H1 (cell line): ENCODE results near the gene TMEM14C.

ENCODE experiments used
- ASH2L ChIP-seq: fragments of 200-600, 300-600 bp; sonication (generic); IDR thresholded peaks from one replicate; pipeline ENCODE4 v1.7.1; 2017; ENCODE audit warnings: low read length
- ATF2 ChIP-seq: IDR thresholded peaks from 2 replicates; pipeline ENCODE4 v1.6.1; 2012; ENCODE audit warnings: low read length, inconsistent platforms
- BACH1 ChIP-seq: IDR thresholded peaks from 2 replicates; pipeline ENCODE4 v1.6.1; 2012; ENCODE audit warnings: low read length, improper control_type of control experiment
- BCL11A ChIP-seq, 2 experiments: IDR thresholded peaks; one replicate each; pipeline ENCODE4 v1.6.1; 2011; ENCODE audit warnings: low read depth in 2 of 2, low read length in 2 of 2, mild to moderate bottlenecking in 2 of 2
- CHD2 ChIP-seq: IDR thresholded peaks from 2 replicates; pipeline ENCODE4 v1.6.1; 2012; ENCODE audit warnings: low read length, improper control_type of control experiment
- CTCF ChIP-seq, 3 experiments: IDR thresholded peaks; 1 replicate in 2 of 3; 2 replicates in 1 of 3; pipeline versions ENCODE4 v1.5.1 to v1.6.1; 2011; ENCODE audit warnings: low read length in 3 of 3, mild to moderate bottlenecking in 3 of 3, inconsistent platforms in 2 of 3, low read depth in 1 of 3, moderate library complexity in 1 of 3; ENCODE audit not compliant: insufficient read depth in 1 of 3; ENCODE audit errors: control extremely low read depth in 1 of 3
- EGR1 ChIP-seq: IDR thresholded peaks from 2 replicates; pipeline ENCODE4 v1.6.1; 2011; ENCODE audit warnings: low read depth, low read length, borderline replicate concordance
- EZH2 ChIP-seq: fragments of 200-600 bp; sonication (generic); IDR thresholded peaks from 2 replicates; pipeline ENCODE4 v1.7.1; 2012; ENCODE audit warnings: low read depth, mild to moderate bottlenecking, moderate library complexity, low read length, inconsistent platforms; ENCODE audit not compliant: severe bottlenecking
- NRF1 ChIP-seq: IDR thresholded peaks from 2 replicates; pipeline ENCODE4 v1.6.1; 2011; ENCODE audit warnings: mild to moderate bottlenecking, low read depth, low read length, improper control_type of control experiment
- POLR2A ChIP-seq, 2 experiments: IDR thresholded peaks; 1 replicate in 1 of 2; 2 replicates in 1 of 2; pipeline ENCODE4 v1.6.1; 2011; ENCODE audit warnings: low read depth in 2 of 2, low read length in 2 of 2, mild to moderate bottlenecking in 2 of 2; ENCODE audit errors: control extremely low read depth in 1 of 2
- RFX5 ChIP-seq: IDR thresholded peaks from 2 replicates; pipeline ENCODE4 v1.6.1; 2011; ENCODE audit warnings: low read depth, low read length, improper control_type of control experiment, borderline replicate concordance
- SIN3A ChIP-seq, 2 experiments: IDR thresholded peaks in 1 of 2; conservative IDR thresholded peaks in 1 of 2; 2 replicates each; pipeline ENCODE4 v1.6.1; 2011 to 2012; ENCODE audit warnings: low read length in 2 of 2, improper control_type of control experiment in 1 of 2, low read depth in 1 of 2, mild to moderate bottlenecking in 1 of 2
- SP2 ChIP-seq: IDR thresholded peaks from 2 replicates; pipeline ENCODE4 v1.6.1; 2012; ENCODE audit warnings: mild to moderate bottlenecking, low read length, inconsistent platforms
- YY1 ChIP-seq: IDR thresholded peaks from 2 replicates; pipeline ENCODE4 v1.6.1; 2011; ENCODE audit warnings: low read depth, mild to moderate bottlenecking, low read length

GRCh38 chr6:10713962-10714361 lies 8.9 kb upstream of the TMEM14C start:
- TF ChIP-seq SP2 (no peak), CTCF (IDR thresholded peaks at IDR 0.05; ENCODE audit: control extremely low read depth in 1 of 3, insufficient read depth in 1 of 3, low read depth in 1 of 3, low read length in 3 of 3) (no peak), RFX5 (no peak), POLR2A (IDR thresholded peaks at IDR 0.05; ENCODE audit: control extremely low read depth in 1 of 2, low read depth in 2 of 2, low read length in 2 of 2) (no peak), SIN3A (conservative IDR thresholded peaks at IDR 0.05 in 1 of 2, IDR thresholded peaks at IDR 0.05 in 1 of 2; ENCODE audit: low read depth in 1 of 2, low read length in 2 of 2) (no peak), YY1 (no peak), ASH2L (no peak), EGR1 (no peak), NRF1 (no peak), ATF2 (no peak), BACH1 (no peak), CHD2 (no peak), EZH2 (no peak), BCL11A (IDR thresholded peaks at IDR 0.05; ENCODE audit: low read depth in 2 of 2, low read length in 2 of 2) (no peak)
